Activated CD4-positive, alpha-beta T cell treated with anti-CD3 and anti-CD28 coated beads for 24 hours (primary cell): ENCODE results near the gene CHEK2.
"Not testable (repeated sequence)": the region's sequence is repeated elsewhere in the genome, so short reads cannot be mapped to it uniquely, and the experiment has no call there.

Experiments used
- DNase-seq, 2 donors: peaks; one replicate each; pipeline ENCODE4 v3.0.0-alpha.2; 2020; ENCODE audit warnings: low read depth in 2 of 2

CHEK2 gene

GRCh38 chr22:28741200-28741784 lies 328 bp downstream of the CHEK2 start:
- DNase-seq = no peak

DNA sequence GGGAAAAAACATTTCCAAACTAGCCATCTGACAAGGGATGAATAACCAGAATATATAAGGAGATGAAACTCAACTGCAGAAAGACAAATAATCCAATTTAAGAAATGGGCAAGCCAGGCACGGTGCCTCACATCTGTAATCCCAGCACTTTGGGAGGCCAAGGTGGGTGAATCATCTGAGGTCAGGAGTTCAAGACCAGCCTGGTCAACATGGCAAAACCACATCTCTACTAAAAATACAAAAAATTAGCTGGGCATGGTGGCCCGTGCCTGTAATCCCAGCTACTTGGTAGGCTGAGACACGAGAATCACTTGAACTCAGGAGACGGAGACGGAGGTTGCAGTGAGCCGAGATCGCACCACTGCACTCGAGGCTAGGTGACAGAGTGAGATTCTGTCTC lies 2.7 kb downstream of the CHEK2 start:
- DNase-seq = not testable (repeated sequence)

DNA sequence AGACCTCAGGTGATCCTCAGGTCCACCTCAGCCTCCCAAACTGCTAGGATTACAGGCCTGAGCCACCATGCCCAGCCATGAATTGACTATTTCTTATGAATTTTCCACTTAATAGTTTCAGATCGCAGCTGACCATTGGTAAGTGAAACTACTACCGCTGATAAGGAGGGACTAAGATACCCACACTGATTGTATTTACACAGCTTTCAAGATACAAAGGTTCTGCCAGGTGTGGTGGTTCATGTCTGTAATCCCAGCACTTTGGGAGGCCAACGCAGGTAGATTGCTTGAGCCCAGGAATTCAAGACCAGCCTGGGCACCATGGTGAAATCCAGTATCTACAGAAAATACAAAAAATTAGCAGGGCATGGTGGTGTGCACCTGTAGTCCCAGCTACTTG lies 3.9 kb downstream of the CHEK2 start:
- no peak for DNase-seq

GRCh38 chr22:28736301-28737155 lies 5.1 kb downstream of the CHEK2 start:
- no peak for DNase-seq

GRCh38 chr22:28734393-28734792 lies 7.2 kb downstream of the CHEK2 start:
- DNase-seq = no peak

GRCh38 chr22:28730179-28730578 lies 11.4 kb downstream of the CHEK2 start:
- DNase-seq = no peak

GRCh38 chr22:28728621-28729313 lies 12.9 kb downstream of the CHEK2 start:
- no peak for DNase-seq

DNA sequence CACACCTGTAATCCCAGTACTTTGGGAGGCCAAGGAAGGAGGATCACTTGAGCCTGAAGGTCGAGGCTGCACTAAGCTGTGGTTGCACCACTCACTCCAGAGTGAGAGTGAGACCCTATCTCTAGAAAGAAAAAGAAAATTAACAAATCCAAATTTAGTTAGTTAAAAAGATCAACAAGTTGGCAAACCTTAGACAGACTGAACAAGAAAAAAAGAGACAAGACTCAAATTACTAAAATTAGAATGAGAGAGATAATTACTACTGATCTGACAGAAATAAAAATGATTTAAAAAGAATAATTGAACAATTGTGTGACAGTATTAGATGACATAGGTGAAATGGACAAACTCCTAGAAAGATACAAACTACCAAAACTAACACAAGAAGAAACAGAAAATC lies 13.6 kb downstream of the CHEK2 start:
- DNase-seq = no peak

GRCh38 chr22:28718044-28718443 lies 23.6 kb downstream of the CHEK2 start:
- DNase-seq = no peak

DNA sequence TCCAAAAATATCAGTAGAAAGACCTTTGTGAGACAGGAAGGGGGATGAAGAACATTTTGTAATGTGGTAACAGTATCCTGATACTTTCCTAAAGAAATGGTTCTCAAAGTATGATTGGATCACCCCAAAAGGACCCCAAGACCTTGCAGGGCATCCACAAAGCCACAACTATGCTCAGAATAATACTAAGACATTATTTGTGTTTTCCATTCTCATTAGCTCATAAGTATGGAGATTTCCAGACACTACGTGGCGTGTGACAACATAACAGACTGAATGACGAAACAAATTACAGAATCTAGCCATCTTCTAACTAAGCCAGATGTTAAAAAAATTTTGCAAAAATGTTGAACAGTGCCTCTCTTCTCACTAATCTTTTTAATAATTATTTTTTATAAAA lies 24.9 kb downstream of the CHEK2 start:
- DNase-seq = no peak

DNA sequence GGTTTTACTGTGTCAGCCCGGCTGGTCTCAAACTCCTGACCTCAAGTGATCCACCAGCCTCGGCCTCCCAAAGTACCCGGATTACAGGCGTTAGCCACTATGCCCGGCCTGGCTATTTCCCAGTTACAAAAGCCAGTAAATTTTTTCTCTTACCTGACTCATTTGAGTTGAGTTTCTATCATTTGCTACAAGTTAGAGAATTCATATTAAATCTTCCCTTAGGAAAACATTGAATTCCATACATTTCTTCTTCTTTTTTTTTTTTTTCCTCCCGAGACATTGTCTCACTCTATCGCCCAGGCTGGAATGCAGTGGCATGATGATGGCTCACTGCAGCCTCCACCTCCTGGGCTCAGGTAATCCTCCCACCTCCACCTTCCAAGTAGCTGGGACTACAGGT lies 26.0 kb downstream of the CHEK2 start:
- DNase-seq = no peak

DNA sequence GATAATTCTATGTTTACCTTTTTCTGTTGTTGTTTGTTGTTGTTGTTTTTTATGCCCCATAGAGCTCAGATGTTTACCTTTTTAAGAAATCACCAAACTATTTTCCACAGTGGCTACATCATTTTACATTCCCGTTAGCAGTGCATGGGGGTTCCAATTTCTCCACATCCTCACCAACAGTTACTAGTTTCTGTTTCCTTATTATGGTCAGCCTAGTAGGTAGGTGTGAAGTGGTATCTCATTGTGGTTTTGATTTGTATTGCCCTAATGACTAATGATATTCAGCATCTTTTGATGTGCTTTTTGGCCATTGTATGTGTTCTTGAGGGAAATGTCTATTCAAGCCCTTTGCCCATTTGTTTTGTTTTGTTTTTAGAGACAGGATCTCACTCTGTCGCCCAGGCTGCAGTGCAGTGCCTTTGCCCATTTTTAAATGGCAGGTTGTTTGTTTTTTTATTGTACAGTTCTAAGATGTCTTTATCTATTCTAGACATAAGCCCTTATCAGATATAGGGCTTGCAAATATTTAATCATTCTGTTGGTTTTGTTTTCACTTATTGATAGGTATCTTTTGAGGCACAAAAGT lies 27.5 kb downstream of the CHEK2 start:
- DNase-seq = no peak

- no peak for DNase-seq
Measured at GRCh38 chr22:28711820-28712777, 29.5 kb downstream of the CHEK2 start.

DNA sequence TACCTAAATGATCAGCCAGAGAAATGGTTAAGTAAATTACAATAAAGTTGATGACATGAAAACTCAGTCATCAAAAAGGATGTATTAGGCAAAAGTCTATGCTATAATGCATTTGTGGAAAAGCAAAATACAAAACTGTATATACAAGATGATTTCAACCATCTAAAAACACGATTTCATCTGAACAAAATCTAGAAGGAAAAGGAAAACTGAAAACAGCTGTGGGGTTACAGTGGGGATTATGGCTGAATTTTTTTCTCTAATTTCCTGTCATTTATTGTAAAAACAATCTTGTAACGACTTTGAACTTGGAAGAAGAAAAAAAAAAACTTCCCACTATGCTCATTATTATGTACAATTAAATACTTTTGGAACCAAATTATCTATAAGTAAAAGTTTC lies 30.3 kb downstream of the CHEK2 start:
- DNase-seq = no peak

DNA sequence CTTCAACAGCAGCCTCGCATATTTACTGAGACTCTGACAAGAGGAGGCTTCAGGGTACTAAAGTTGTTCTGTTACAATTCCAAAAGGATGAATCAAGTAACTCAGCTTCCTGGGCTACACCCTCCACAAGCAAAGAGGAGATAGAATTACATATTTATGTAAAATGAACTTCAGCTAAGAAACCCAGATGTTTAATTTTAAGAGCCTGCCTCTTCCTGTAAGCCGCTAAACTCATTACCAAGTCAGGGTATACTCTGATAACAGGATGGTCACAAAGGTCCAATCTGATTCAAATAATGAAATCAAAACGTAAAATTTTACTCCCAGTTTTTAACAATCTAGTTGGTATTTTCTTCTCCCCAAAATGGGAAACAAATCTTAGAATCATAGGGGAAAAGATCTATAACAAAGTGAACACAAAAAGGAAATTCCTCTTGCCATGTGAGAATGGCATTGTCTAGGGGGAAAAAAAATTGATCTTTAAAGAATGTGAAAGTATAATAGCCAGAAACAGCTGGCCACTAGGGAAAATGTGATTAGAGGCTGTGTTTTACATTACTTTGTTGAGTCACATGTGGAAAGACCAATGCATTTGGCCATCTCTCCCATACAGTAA lies 30.9 kb downstream of the CHEK2 start:
- DNase-seq = no peak

DNA sequence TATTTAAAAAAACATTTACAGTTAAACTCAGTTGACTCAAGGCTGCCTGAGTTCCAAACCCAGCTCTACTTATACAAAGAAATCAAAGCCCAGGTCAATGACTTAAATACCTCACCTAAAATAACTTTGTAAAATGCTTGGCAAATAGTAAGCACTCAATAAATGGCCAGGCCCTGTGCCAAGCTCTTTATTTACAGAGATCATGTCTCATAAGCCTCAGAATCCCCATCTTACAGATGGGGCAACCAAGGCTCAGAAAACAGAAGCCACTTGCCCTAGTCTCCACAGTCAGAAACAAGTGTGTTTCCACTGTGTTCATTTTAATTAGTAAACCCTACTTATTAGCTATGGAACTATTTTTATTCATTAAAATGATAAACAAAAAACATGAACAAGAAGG lies 31.5 kb downstream of the CHEK2 start:
- no peak for DNase-seq

- DNase-seq = no peak
Measured at GRCh38 chr22:28706845-28707244, 34.8 kb downstream of the CHEK2 start.

DNA sequence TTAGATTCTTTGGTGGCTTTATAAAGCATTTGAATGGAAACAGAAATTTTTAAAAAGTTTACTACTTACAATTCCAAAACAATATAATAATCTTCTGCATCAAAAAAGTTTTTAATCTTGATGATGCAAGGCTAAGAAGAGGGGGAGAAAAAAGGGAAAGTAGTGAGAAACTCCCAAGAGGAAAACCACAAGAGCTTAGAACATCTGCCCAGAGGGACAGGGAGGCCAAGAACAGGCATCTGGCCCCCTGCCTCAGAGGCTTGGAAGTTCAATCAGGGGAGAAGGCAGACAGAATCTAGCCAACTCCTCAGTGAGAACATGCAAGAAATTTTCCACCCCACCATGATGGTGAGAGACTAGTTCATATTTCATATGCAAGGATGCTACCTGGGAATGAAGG lies 38.2 kb downstream of the CHEK2 start:
- DNase-seq = no peak

DNA sequence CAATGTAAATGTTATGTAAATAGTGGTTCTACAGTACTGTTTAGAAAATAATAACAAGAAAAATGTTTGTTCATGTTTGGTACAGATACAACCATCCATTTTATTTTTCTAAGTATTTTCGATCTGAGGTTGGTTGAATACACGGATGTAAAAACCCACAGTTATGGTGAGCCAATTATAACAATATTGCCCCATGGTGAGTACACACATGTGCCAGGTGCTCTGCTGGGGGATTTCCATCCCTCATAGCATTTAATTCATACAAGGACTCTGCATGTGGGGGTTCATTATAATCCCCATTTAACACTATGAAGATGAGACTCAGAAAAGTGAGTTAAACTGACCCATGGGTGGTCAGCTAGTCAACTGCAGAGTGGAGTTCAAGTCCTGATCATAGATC lies 38.7 kb downstream of the CHEK2 start:
- DNase-seq = no peak

DNA sequence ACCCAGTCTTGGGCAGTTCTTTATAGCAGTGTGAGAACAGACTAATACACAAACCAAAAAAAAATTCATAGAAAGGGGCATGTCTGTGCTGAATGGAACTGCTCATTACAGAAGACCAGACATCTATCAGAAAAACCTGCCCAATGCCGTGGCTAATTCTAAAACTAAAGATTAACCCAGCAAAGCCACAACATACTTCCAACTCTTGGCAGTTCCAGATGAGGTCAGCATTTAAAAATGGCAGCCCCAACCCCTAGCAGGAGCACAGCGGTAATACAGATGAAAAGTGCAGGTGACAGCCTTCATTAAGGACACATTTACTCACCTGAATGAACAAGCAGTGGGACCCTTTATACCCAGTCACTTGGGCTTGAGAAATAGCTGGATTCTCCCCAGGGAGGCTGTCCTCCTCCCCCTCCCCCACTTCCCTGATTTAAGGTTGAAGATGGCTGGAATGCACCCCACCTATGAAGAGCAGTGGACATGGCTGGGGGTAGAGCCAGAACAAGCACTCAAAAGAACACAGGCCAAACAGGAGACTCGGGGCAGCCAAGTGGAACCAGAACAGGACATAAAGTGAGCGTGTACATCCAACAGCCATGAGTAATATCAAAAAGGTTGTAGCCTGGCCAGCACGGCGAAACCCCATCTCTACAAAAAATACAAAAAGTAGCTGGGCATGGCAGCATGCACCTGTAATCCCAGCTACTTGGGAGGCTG lies 48.4 kb downstream of the CHEK2 start:
- DNase-seq = not testable (repeated sequence)
